Daoy (cell line): ENCODE measurements around the gene NHERF2. TPM values are rescaled to one million over a fixed set of nuclear protein-coding genes. Genes with fewer than 3 reads are reported as not detected.
A peak's percentile ranks its signal among the peaks of the same experiment; 100 is the strongest.
"Not testable (repeated sequence)": the region's sequence is repeated elsewhere in the genome, so short reads cannot be mapped to it uniquely, and the experiment has no call there.

Experiments used
- DNase-seq: peaks from one replicate; pipeline ENCODE4 v3.0.0-alpha.2; 2015; ENCODE audit warnings: low read depth
- total RNA-seq: library from RNA; depleted of rRNA; stranded (reverse); fragments of >200 nt; shearing (Covaris generic); gene quantifications from 2 replicates; pipeline ENCODE4 v1.2.3, GENCODE V29; 2014

The NHERF2 gene
- total RNA-seq, 1 experiment from 2014 or later, result 41.8 TPM

DNA sequence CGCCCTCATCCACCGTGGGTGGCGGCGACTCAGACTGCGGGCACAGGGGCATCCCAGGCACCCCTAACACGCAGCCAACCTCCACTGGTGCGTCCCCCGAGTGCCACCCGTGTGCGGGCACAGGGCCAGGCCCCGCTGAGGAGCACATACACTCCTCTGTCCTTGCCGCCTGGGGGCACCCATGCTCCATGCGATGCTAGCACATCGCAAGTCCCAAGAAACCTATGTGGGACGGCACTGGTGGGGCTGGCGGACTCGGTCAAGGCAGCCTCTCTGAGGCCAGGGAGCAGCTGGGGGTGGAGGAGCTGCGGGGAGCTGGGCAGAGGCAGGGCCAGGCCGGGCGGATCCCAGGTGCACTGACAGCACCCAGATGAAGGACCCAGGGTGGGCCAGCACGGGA lies 21.1 kb upstream of the NHERF2 start:
- DNase-seq, result no peak

DNA sequence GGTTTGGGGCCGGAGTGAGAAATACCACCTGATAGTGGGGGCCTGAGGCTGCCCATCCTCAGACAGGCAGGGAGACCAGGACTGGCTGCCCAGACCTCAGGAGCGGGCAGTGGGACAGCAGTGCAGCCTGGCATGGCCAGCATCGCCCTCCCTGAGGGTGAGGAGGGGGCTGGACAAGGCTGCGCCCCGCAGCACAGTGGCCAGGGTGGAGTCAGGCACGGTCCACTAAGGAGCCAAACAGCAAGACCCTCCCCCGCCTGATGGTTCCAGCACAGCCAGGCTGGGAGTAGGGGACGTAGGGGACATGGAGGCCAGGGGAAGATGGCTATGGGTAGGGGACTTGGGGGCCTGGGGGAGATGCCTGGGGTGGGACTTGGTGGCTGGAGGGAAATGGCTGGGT lies 20.4 kb upstream of the NHERF2 start:
- DNase-seq, result no peak

DNA sequence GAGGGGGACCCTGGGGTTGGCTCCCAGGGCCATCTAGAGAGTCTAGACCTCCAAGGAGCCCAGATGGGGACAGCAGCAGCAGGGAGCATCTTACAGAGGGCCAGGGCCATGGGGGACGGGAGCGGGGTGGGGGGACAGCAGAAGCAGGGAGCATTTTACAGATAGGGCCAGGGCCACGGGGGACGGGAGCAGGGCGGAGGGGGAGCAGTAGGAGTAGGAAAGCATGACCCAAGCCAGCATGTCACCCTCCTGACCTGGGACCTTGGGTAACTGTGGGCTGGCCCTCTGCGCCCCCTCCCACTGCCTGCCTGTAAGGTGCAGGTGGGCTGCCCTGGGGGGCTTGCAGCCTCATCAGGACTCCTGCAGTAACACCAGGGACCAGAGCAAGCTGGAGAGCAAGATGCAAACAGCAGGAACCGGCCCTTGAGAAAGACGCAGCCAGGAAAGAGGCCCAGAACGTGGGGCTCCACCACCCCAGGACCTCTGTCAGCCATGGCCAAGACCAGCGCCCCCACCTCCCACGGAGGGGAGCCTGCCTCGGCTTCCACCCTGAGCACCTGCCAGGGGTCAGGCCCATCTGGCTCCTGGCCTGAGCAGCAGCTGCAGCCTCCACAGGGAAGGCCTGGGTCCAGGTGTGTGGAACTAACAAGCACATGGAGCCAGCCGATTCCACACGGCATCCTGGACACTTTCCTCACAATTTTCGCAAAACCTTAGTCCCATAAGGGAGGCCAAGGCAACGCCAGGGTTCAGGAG lies 19.4 kb upstream of the NHERF2 start:
- no peak for DNase-seq

DNA sequence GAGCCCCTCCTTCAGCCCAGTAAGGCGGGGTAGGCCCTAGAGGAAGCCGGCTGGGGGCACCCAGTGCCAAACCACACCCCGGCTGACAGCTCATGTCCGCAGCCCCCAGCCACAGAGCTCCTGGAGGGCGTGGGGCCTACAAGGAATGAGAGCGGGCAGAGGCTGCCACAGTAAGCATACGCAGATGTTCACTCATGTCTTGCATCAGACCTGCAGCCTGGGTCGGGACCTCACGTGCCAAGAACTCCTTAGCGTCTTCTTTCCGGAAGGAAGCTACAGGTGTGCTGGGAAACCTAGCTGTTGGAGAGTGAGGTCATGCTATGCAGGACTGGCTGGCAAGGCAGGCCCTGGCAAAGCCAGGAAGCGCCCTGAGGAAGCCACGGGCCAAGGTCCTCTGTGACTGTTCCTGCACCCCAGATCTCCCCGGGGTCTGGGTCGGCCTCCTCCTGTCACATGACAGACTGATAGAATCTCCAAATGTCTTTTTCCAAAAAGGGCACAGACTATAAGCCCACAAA lies 18.6 kb upstream of the NHERF2 start:
- DNase-seq, result peak; percentile 80

DNA sequence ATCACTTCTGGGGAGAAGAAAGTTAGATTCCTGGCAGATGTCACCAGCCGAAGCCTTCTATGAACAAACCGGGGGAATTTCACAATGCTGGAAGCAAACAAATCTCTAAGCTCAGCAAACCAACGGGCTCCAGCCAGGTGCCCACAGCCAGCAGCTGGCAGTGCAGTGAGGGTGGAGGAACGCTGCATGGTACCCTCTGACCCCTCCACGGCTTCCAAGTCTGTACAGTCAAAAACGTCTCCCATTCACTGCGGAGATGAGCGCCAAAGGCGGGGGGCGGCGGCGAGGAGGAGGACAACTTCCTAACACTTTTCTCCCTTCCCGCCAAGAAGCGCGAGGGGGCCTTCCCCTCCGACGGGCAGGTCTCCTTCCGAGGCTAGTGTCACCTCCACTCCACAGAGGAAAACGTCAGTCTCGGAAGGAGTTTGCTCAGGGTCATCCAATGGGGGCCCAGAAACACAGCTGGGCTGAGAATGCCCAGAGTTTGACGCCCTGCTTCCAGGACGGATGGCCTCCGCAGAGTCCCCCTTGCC lies 18.0 kb upstream of the NHERF2 start:
- DNase-seq, result no peak

DNA sequence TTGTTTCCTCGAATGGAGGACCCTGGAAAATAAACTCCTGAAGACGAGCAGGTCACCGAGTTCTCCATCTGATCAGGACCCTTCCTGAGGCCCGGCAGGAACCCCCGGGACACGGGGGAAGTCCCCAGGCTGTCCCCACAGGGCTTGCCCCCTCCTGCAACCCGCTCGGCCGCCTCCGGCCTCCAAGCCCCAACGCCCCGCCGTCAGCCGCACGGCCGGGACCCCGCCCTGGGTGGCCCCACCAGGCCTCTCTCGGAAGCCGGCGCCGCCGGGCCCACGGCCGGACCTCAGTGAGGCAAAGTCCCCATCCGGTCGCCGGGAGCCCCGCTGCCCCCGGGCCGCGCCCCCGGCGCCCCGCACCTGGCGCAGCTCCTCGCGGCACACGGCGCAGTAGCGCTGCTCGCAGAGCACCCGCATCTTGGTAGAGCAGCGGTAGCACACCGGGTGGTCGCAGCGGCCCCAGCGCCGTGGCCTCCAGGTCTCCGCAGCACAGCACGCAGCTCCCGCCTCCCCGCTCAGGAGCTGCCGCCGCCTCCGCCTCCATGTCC lies 17.5 kb upstream of the NHERF2 start:
- DNase-seq, result no peak

DNA sequence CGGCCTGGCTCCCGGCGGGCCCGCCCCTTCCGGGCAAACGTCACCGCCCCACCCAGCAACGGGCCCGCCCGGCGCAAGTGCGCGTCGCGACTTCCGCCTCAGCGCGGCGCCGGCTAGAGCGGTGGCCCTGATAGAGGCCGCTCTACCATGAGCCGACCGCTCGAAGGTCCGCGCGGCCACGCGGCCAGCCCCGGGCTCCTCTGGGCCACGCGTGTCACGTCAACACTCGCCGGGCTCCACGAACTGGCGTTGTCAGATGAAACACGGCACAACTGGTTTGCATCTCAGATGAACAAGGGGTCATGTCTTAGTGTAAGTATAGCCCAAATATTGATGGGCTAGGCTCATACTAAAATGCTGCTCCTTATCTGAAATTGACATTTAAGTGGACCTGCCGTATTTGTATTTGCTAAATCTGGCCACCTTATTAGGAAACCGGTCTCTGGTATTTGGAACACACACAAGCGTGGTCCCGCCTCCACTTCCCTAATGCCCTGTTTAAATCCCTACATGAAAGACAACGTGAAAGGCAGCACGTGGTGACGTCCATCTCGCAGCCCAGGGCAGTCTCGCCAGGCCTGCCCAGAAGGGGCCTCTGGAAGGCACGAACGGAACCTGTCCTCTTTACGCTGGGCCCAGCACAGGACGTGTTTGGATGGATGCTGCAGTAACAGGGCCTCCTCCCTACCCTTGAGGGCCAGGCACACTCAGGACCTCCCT lies 16.8 kb upstream of the NHERF2 start, which contains the start of gene ZNF598:
Gene ZNF598 (minus strand): TSS at position 31 of the 720 bp plus-strand sequence.
- peak; percentile 90 for DNase-seq

DNA sequence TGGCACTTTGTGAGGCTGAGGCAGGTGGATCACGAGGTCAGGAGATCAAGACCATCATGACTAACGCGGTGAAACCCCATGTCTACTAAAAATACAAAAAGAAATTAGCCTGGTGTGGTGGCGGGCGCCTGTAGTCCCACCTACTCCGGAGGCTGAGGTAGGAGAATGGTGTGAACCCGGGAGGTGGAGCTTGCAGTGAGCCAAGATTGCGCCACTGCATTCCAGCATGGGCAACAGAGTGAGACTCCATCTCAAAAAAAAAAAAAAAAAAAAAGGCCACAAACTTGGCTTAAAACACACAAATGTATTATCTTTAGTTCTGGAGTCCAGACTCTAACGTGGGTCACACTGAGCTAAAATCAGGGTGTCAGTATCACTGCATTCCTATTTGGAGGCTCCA lies 15.0 kb upstream of the NHERF2 start:
- DNase-seq, result not testable (repeated sequence)

DNA sequence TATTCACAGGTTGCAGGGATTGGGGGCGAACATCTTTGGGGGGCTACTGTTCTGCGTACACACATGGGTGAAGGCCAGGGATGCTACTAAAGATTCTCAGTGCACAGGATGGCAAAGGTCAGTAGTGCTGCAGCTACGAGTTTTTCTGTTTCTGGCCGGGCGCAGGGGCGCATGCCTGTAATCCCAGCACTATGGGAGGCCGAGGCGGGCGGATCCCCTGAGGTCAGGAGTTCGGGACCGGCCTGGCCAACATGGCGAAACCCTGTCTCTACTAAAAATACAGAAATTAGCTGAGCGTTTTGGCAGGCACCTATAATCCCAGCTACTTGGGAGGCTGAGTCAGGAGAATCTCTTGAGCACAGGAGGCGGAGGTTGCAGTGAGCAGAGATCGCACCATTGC lies 13.2 kb upstream of the NHERF2 start:
- DNase-seq, result no peak

DNA sequence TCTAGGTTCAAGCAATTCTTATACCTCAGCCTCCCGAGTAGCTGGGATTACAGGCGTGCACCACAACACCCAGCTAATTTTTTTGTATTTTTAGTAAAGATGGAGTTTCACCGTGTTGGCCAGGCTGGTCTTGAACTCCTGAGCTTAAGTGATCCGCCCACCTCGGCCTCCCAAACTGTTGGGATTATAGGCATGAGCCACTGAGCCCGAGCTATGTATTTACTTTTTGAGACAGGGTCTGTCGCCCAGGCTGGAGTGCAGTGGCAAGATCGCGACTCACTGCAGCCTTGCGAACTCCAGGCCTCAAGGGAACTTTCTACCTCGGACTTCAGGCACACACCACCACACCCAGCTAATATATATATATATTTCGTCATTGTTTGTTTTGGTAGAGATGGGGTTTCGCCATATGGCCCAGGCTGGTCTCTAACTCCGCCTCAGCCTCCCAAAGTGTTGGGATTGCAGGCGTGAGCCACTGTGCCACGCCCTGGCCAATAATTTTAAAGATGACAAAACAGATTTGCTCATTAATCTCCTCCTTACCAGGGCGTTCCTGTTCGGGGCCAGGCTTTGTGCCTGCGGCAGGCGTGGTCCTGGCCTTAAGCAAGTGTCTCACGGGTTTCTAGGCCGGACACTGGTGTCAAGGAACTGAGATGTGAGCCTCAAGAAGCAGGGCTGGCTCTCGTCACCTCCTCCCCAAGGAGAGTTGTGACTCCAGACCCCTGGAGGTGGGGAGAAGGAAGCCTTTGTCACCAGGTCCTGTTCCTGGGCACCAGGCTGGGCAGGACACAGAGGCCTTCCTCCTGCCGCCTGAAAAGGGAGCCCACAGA lies 11.4 kb upstream of the NHERF2 start:
- DNase-seq, result peak; percentile 71

DNA sequence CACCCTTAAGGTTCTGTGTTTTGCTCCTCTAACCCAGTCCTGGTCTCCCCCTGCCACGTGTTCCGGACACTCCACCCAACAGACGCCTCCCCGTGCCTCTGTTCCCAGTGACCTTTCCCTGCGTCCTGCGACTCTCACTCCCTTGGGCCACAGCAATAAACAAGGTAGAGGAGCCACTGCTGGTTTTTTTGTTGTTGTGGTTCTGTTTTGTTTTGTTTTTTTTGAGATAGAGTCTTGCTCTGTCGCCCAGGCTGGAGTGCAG lies 10.8 kb upstream of the NHERF2 start:
- DNase-seq, result no peak

DNA sequence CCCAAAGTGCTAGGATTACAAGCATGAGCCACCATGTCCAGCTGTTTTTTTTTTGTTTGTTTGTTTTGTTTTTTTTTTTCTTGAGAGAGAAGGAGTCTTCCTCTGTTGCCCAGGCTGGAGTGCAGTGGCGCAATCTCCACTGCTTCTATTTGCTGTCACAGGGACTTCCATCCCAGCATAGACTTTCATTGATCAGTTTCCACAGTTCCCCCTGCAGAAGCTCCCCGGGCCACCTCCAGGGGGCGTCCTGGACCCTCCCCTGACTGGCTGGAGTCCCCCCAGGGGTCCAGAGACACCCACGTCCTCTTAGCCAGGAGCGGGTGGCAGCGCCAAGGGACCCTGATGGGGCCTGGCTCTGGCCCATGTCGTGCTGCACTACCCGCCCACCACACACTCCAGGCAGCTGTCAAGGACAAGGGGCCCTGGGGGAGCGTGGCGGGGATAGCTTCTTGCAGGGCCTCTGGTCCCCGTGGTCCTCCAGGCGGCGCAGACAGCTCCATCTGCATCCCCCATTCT lies 10.2 kb upstream of the NHERF2 start:
- no peak for DNase-seq

DNA sequence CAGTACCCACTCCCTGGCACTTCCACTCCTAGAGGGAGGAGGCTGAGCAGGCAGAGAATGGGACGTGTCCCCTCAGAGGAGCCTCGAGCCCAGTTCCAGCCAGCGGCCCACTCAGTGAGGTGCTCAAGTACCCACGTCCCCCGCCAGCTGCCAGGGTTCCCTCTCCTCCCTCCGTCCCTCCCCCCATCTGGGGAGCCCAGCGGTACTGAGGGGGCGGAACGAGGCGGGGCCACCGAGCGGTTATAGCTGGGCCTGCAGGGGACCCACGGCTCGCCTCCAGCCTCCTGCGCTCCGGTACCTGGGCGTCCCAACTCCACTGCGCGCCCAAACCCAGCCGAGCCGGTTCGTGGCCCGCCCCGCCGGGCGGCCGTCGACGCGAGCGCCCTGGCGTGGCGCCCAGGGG lies 7.2 kb upstream of the NHERF2 start, which contains the start of gene NPW:
Gene NPW (plus strand): TSS at position 268 of the 403 bp plus-strand sequence.
- DNase-seq, result no peak

DNA sequence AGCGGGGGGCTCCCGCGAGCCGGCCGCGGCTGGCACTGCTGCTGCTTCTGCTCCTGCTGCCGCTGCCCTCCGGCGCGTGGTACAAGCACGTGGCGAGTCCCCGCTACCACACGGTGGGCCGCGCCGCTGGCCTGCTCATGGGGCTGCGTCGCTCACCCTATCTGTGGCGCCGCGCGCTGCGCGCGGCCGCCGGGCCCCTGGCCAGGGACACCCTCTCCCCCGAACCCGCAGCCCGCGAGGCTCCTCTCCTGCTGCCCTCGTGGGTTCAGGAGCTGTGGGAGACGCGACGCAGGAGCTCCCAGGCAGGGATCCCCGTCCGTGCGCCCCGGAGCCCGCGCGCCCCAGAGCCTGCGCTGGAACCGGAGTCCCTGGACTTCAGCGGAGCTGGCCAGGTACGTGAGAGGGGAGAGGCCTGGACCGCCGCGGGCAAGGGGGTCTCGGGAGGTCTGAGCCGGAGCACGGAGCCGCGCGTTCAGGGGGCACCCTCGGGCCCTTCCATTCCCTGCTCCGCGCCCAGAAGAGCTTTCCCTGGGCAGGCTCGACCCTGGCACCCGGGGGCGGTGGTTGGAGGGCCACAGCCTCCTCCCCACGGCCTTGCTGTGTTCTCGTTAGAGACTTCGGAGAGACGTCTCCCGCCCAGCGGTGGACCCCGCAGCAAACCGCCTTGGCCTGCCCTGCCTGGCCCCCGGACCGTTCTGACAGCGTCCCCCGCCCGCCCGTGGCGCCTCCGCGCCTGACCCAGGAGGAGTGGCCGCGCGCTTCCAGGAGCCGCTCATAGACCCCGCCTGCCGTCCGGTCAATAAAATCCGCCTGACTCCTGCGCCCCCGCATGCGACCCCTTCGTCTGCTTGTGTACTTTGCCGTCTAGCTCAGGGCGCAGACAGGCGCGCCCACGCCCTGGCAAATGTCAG lies 6.5 kb upstream of the NHERF2 start:
- DNase-seq, result no peak

DNA sequence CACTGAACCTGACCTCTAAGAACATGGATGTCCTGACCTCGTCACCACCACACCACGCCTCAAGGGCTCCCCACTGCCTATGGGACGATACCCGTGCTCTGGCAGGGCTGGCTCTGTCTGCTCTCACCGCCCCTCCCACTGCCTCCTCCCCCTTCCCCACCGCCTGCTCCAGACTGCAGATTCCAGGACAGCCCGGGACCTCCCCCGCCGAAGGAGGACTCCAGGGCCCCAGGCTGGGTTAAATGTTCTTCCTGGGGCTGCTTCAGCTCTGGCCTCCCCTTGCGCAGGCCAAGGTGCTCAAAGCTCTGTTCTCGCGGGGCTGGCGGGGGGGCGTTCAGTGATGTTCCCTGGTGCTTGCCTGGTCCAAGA lies 4.0 kb upstream of the NHERF2 start:
- DNase-seq, result peak; percentile 41

DNA sequence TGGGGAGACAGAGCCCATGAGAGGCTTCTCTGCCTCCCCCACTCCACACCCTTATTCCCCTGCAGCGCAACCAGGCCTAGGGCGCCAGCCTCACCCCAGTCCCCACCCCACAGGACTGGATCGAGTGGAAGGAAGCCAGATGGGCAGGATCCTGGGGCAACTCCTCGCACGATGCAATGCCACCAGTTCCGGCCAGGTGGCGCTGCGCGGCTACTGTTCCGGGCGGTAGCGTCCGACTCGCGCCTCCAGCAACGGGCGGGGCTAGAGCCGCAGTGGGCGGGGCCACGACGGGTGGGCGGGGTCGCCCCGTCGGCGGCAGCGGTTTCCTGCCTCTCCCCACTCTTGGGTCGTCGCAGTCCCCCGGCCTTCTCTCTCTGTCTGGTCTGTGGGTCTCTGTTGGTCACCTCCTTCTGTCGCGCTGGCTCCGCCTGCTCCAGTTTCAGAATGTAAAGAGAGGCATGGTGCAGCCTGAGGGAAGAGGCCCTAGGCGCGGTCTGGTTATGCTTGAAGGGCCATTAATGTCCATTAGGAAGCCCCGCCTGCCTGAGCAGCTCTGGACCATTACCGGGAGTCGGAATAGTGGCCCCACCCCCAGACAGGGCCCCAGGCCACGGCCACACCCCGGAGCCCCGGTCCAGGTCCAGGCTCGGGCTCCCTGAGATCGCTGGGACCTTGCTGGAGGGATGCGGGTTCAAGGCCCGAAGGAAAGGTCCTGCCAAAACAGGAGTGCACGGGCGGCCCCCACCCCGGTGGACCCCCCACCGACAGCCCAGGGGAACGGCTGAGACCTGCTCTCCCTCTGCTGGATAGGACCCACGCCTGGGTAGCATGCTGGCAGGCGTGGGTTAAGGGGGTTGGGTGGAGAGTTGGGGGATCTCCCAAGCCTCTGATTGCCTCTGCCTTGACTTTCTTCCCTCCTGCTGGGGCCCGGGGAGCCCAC lies 3.3 kb upstream of the NHERF2 start:
- peak; percentile 91 for DNase-seq

DNA sequence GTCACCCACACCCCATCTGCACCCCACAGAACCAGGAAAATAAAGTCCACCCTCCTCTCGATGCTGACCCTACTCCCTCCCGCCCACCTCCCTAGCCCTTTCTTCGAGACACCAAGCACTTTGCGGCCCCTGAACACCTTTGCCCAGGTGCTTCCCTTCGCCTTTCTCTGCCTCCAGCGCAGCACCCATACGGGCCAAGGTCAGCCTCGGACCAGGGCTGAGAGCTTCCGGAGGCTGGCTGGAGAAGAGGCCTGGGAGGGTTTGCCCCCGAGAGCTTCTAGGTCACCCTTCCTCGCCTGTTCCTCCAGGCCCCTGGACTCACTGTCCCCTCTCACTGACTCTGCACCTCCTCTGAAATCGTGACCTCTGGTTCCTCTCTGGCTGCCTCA lies 2.7 kb upstream of the NHERF2 start:
- DNase-seq, result no peak

DNA sequence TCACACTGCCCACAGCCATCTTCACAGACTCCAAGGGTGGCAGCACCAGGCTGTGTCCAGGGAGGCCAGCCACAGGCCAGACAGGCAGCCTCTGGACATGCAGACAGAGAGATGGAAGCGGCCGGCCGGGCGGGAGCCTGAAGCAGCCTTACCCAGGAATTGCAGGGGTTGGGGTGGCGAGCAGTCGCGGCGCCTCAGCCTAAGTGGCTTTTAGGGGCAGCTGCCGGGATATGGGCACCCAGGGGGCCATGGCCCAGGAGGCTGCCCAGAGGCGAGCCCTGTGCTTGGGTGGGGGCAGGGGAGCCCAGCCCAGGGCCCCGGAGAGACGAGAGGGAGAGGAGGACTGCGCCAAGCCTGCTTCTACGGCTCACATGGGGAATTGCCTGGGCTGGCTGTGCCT lies 1.5 kb upstream of the NHERF2 start:
- no peak for DNase-seq

DNA sequence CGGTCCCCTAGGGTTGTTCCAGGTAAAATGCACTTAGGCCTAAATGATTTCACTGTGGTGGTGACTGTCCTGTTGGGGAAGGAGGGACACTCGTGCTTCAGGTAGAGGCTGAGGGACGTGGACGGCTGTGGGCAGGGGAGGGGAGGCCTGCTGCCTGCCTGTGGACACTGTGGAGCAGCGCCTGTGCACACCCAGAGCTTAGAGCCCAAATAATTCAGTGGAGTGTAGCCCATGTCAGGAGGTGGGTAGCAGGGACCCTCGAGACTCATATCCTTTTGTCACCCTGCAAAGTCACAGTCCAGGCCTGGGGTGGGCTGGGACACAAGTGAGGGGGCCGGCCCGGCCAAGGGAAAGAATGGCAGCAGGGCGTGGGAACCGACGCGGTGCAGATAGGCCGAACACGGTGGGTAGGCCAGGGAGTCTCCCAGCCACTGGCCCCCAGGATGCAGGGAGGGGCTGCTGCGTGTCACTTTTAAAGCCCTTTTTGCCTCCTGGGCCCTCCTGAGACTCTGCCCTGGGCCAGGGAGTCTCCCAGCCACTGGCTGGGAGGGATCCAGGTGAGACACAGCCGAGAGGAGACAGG lies 733 bp upstream of the NHERF2 start:
- no peak for DNase-seq
